Activated T-helper 17 cell treated with anti-CD3 and anti-CD28 coated beads, Interleukin-2, amount 50 U/mL, for 72 hours (primary cell): ENCODE data around the gene EGLN2. TPM values are rescaled to one million over a fixed set of nuclear protein-coding genes. Genes with fewer than 3 reads are reported as not detected.
A peak's percentile ranks its signal among the peaks of the same experiment; 100 is the strongest.
"Not testable (repeated sequence)": the region's sequence is repeated elsewhere in the genome, so short reads cannot be mapped to it uniquely, and the experiment has no call there.

Source experiments
- ATAC-seq: fragments of 150-1000 bp; cut with Tn5 transposase; replicated peaks from 2 replicates; pipeline ENCODE4 v1.10.0; 2021; ENCODE audit warnings: mild to moderate bottlenecking, moderate library complexity
- H3K27ac Mint-ChIP-seq: one replicate; pipeline ENCODE4 v1.8.0; 2022; ENCODE audit warnings: mixed read lengths
- H3K27me3 Mint-ChIP-seq: one replicate; pipeline ENCODE4 v1.8.0; 2022; ENCODE audit warnings: mixed read lengths
- H3K36me3 Mint-ChIP-seq: one replicate; pipeline ENCODE4 v1.8.0; 2022; ENCODE audit warnings: low read depth, mild to moderate bottlenecking, mixed read lengths
- H3K4me1 Mint-ChIP-seq: one replicate; pipeline ENCODE4 v1.8.0; 2022; ENCODE audit warnings: mixed read lengths
- H3K4me3 Mint-ChIP-seq: one replicate; pipeline ENCODE4 v1.8.0; 2022; ENCODE audit warnings: mild to moderate bottlenecking, mixed read lengths
- H3K9me3 Mint-ChIP-seq: one replicate; pipeline ENCODE4 v1.8.0; 2022; ENCODE audit warnings: mixed read lengths
- total RNA-seq, 2 donors: library from RNA; stranded (reverse); gene quantifications; one replicate each; pipeline ENCODE4 v1.2.3, GENCODE V29; 2022

EGLN2 gene
- total RNA-seq, 2 donors from 2014 or later, result 78.1 to 86.8 TPM

GRCh38 chr19:40784146-40784545 is 14.8 kb upstream of the EGLN2 start:
- ATAC-seq, H3K4me3 Mint-ChIP-seq, H3K9me3 Mint-ChIP-seq, H3K27me3 Mint-ChIP-seq, H3K27ac Mint-ChIP-seq: not testable (repeated sequence)
- peaks cover 64% of the 10 kb centered on the region for H3K36me3 Mint-ChIP-seq
- H3K4me1 Mint-ChIP-seq, result peaks cover 23% of the 10 kb centered on the region

- Mint-ChIP-seq H3K9me3 (no peaks in the 10 kb centered on the region), H3K4me1 (peaks cover 18% of the 10 kb centered on the region), H3K27me3 (no peaks in the 10 kb centered on the region), H3K4me3 (no peak overlapping the region), H3K36me3 (peaks cover 68% of the 10 kb centered on the region), H3K27ac (no peak overlapping the region)
- ATAC-seq, result peak; percentile 68
Observed at GRCh38 chr19:40785526-40785925, 13.5 kb upstream of the EGLN2 start.

DNA sequence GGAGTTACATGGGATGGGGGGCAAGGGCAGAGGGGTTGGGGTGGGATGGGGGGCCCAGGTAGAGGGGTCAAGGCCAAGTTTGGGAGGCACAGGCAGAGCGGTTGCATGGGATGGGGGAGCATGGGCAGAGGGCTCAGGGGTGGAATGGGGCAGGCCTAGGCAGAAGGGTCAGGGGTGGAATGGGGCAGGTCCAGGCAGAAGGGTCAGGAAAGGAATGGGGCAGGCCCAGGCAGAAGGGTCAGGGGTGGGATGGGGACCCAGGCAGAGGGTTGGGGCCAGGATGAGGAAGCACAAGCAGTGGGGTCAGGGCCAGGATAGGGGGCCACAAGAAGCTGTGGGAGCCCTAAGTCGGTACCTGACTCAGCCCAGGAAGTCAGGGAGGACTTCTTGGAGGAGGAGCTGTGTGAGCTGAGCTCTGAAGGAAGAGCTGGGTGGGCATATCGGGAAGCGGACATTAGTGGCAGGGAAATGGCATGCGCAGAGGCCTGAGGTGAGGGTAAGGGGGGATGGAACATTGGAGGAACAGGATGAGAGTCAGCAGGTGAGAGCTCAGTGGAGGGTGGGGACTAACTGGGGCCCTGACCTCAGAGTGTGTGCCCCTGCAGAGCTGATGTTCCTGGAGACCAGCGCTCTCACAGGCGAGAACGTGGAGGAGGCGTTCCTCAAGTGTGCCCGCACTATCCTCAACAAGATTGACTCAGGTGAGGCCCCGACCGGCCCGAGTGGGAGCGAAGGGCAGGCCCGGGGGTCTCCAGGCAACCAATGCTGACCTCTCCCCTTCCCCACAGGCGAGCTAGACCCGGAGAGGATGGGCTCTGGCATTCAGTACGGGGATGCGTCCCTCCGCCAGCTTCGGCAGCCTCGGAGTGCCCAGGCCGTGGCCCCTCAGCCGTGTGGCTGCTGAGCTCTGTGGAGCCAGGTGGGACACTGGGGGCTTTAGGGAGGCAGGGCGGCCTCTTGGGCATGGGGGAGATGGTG is 12.6 kb upstream of the EGLN2 start:
- Mint-ChIP-seq H3K9me3 (no peaks in the 10 kb centered on the region), H3K27me3 (no peaks in the 10 kb centered on the region), H3K27ac (peak overlapping the region; percentile 62), H3K36me3 (peaks cover 65% of the 10 kb centered on the region), H3K4me1 (peaks cover 14% of the 10 kb centered on the region), H3K4me3 (no peak overlapping the region)
- no peak for ATAC-seq

DNA sequence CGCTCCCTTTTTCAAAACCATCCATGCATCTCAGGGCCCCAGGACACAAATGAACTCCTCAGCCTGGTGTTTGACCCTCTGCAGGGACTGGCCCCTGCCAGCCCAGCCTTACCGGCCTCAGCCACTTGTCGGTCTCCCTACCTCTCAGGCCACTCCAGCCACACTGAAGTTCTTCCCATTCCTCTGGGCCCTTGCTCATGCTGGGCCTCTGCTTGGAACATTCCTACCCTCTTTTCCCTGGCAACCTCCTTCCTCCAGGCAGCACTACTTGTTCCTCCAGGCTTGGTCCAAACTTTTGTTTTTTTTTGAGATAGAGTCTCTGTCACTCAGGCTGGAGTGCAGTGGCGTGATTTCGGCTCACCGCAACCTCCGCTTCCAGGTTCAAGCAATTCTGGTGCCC is 7.6 kb upstream of the EGLN2 start:
- Mint-ChIP-seq H3K36me3 (peaks cover 51% of the 10 kb centered on the region), H3K9me3 (no peaks in the 10 kb centered on the region), H3K27ac (no peak overlapping the region), H3K27me3 (no peaks in the 10 kb centered on the region), H3K4me1 (peaks cover 11% of the 10 kb centered on the region), H3K4me3 (no peak overlapping the region)
- ATAC-seq, result no peak

GRCh38 chr19:40791996-40792395 is 7.0 kb upstream of the EGLN2 start:
- ATAC-seq, result no peak

GRCh38 chr19:40797166-40797962 is 1.6 kb upstream of the EGLN2 start:
- no peaks in the 10 kb centered on the region for H3K9me3 Mint-ChIP-seq
- no peaks in the 10 kb centered on the region for H3K27me3 Mint-ChIP-seq
- ATAC-seq, result no peak
- peaks cover 25% of the 10 kb centered on the region for H3K4me1 Mint-ChIP-seq
- peak overlapping the region; percentile 78 for H3K27ac Mint-ChIP-seq
- peaks cover 40% of the 10 kb centered on the region for H3K36me3 Mint-ChIP-seq
- H3K4me3 Mint-ChIP-seq, result peak overlapping the region; percentile 94

More at GRCh38 chr19:40791996-40792395, 7.0 kb upstream of the EGLN2 start:
- H3K36me3 Mint-ChIP-seq, result peaks cover 46% of the 10 kb centered on the region
- no peaks in the 10 kb centered on the region for H3K27me3 Mint-ChIP-seq
- H3K4me1 Mint-ChIP-seq, result peaks cover 11% of the 10 kb centered on the region
- peak overlapping the region; percentile 71 for H3K4me3 Mint-ChIP-seq
- H3K27ac Mint-ChIP-seq, result peak overlapping the region; percentile 91
- H3K9me3 Mint-ChIP-seq, result no peaks in the 10 kb centered on the region

DNA sequence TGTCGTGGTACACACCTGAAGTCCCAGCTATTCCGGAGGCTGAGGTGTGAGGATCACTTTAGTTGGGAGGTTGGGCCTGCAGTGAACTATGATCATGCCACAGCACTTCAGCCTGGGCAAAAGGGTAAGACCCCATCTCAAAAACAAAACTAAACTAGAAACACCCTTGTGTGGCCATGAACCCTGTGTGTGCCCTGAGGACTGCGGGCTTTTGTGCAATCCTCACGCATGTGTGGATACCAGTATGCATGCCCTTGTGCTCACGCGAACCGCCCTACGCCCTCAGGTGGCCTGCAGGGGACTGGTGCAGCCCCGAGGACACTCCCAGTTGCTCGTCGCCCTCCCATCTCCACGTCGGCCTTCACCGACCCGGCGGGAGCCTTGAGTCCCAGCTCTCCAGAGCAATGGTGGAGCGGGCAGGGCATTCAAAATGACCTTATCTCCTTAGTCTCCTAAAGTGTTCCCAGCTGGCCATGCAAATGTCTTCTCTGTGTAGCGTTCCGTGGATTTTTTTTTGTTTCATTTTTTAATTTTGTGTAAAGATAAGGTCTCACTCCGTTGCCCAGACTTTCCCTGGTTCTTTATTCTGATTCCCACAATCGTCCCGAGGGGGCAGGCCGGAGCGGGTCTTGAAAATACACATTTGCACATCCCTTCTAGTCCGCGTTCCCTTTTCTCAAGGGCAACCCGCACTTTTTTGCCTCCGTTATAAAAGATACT is 868 bp upstream of the EGLN2 start:
- H3K4me3 Mint-ChIP-seq, result peak overlapping the region; percentile 94
- no peaks in the 10 kb centered on the region for H3K27me3 Mint-ChIP-seq
- H3K36me3 Mint-ChIP-seq, result peaks cover 42% of the 10 kb centered on the region
- peak overlapping the region; percentile 95 for H3K27ac Mint-ChIP-seq
- peak; percentile 54 for ATAC-seq
- no peaks in the 10 kb centered on the region for H3K9me3 Mint-ChIP-seq
- H3K4me1 Mint-ChIP-seq, result peaks cover 30% of the 10 kb centered on the region

- Mint-ChIP-seq H3K27me3 (no peaks in the 10 kb centered on the region), H3K9me3 (no peaks in the 10 kb centered on the region), H3K36me3 (peaks cover 58% of the 10 kb centered on the region), H3K4me3 (peak overlapping the region; percentile 94), H3K4me1 (peaks cover 46% of the 10 kb centered on the region), H3K27ac (peak overlapping the region; percentile 92)
- no peak for ATAC-seq
Observed at GRCh38 chr19:40799558-40800338, 757 bp downstream of the EGLN2 start.

- Mint-ChIP-seq H3K27me3 (no peaks in the 10 kb centered on the region), H3K4me1 (peaks cover 53% of the 10 kb centered on the region), H3K27ac (peak overlapping the region; percentile 92), H3K36me3 (peaks cover 65% of the 10 kb centered on the region), H3K9me3 (no peaks in the 10 kb centered on the region), H3K4me3 (peak overlapping the region; percentile 94)
- no peak for ATAC-seq
Observed at GRCh38 chr19:40800339-40800996, 1.5 kb downstream of the EGLN2 start.

DNA sequence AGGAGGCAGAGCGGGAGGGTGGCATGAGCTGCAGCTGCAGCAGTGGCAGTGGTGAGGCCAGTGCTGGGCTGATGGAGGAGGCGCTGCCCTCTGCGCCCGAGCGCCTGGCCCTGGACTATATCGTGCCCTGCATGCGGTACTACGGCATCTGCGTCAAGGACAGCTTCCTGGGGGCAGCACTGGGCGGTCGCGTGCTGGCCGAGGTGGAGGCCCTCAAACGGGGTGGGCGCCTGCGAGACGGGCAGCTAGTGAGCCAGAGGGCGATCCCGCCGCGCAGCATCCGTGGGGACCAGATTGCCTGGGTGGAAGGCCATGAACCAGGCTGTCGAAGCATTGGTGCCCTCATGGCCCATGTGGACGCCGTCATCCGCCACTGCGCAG is 2.0 kb downstream of the EGLN2 start:
- H3K27me3 Mint-ChIP-seq, result no peaks in the 10 kb centered on the region

DNA sequence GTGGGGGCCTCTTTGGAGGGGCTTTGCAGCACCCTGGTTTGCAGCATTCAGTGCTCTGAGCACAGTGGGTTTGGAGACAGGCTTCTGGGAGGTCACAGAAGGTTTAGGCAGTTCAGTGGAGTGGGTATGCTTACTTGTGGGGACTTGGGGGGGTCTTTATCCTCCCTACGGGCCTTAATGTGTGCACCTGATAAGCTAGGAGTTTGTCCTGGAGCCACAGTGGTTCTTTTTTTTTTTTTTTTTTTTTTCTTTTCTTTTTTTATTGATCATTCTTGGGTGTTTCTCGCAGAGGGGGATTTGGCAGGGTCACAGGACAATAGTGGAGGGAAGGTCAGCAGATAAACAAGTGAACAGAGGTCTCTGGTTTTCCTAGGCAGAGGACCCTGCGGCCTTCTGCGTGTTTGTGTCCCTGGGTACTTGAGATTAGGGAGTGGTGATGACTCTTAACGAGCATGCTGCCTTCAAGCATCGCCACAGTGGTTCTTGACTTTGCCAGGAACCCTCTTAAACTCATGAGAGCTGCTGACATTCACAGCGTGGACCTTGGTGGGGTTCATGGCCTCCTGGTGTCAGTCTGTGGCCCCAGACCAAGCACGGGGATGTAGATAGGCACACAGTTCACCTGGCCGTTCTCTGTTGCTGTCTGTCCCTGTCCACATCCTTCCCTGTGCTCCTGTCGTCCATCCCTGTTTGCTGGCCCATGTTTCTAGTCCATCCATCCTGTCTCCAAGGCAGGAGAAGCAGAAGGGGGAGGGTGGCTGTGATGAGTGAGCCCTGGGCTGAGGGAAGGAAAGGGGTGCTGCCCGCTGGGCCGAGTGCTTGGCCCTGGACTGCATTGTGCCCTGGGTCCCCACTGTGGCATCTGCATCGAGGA is 2.7 kb downstream of the EGLN2 start:
- Mint-ChIP-seq H3K9me3 (no peaks in the 10 kb centered on the region), H3K4me1 (peaks cover 62% of the 10 kb centered on the region), H3K27me3 (no peaks in the 10 kb centered on the region), H3K4me3 (peak overlapping the region; percentile 94), H3K36me3 (peaks cover 71% of the 10 kb centered on the region), H3K27ac (peak overlapping the region; percentile 89)
- no peak for ATAC-seq

More for the DNA sequence above, 2.0 kb downstream of the EGLN2 start:
- no peak for ATAC-seq
- H3K9me3 Mint-ChIP-seq, result no peaks in the 10 kb centered on the region
- H3K4me1 Mint-ChIP-seq, result peaks cover 56% of the 10 kb centered on the region
- H3K36me3 Mint-ChIP-seq, result peaks cover 65% of the 10 kb centered on the region
- peak overlapping the region; percentile 92 for H3K27ac Mint-ChIP-seq
- peak overlapping the region; percentile 94 for H3K4me3 Mint-ChIP-seq

GRCh38 chr19:40802300-40803169 is 3.5 kb downstream of the EGLN2 start:
- Mint-ChIP-seq H3K4me1 (peaks cover 64% of the 10 kb centered on the region), H3K9me3 (no peaks in the 10 kb centered on the region), H3K36me3 (peaks cover 80% of the 10 kb centered on the region), H3K27ac (peak overlapping the region; percentile 89), H3K27me3 (no peaks in the 10 kb centered on the region), H3K4me3 (peak overlapping the region; percentile 94)
- no peak for ATAC-seq
